GM23248 (cell line): ENCODE measurements around the gene C3orf52.

Source experiments
- EZH2 ChIP-seq: fragments of 200-600 bp; sonication (generic); IDR thresholded peaks from 2 replicates; pipeline ENCODE4 v1.6.1; 2018; ENCODE audit warnings: antibody characterized with exemption, mild to moderate bottlenecking; ENCODE audit not compliant: insufficient read depth, poor library complexity, severe bottlenecking
- EZH2phosphoT487 ChIP-seq: fragments of 200-600 bp; sonication (generic); IDR thresholded peaks from 2 replicates; pipeline ENCODE4 v1.6.1; 2018; ENCODE audit warnings: antibody characterized with exemption, moderate library complexity, mild to moderate bottlenecking, low read depth; ENCODE audit not compliant: insufficient read depth

DNA sequence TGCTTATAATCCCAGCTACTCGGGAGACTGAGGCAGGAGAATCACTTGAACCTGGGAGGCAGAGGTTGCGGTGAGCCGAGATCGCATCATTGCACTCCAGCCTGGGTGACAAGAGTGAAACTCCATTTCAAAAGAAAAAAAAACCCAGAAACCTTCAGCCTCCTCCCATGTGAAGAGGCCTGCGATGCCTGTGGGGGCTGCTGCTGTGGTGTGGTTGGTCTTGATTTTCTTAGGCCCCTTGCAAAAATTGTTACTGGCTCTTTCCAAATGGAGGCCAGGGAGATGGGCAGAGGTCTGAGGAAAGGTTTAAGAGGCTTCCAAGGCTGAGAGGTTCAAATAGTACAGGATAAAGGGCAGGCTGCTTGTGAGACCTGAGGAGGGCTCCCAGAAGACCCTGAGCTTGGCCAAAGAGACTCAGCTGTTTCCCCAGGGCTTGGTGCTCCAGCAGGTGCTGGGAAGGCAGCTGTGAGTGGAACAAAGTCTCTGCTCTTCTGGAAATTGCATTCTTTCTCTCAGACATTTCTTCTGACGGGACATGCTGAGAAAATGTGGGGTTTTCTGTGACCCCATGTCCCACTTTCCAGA, 28.5 kb downstream of the C3orf52 start:
- TF ChIP-seq EZH2phosphoT487: no peak
- TF ChIP-seq EZH2: no peak
